Karpas-422 (cell line): ENCODE measurements around the gene PPFIA1. TPM values are rescaled to one million over a fixed set of nuclear protein-coding genes. Genes with fewer than 3 reads are reported as not detected.
"Not testable (repeated sequence)": the region's sequence is repeated elsewhere in the genome, so short reads cannot be mapped to it uniquely, and the experiment has no call there.

Experiments
- DNase-seq: peaks from one replicate; pipeline ENCODE4 v3.0.0-alpha.2; 2015
- H2AFZ ChIP-seq: fragments of 200-600 bp; sonication (generic); 2 replicates; pipeline ENCODE4 v1.6.1; 2014; ENCODE audit warnings: antibody characterized with exemption, low read length, mixed read lengths
- H3K27ac ChIP-seq: fragments of 200-600 bp; sonication (generic); 2 replicates; pipeline ENCODE4 v1.5.1; 2014; ENCODE audit warnings: mild to moderate bottlenecking, low read length, moderate library complexity
- H3K27me3 ChIP-seq: fragments of 200-600 bp; sonication (generic); 2 replicates; pipeline ENCODE4 v1.6.1; 2014; ENCODE audit warnings: low read length, mixed read lengths
- H3K36me3 ChIP-seq: fragments of 200-600 bp; sonication (generic); 2 replicates; pipeline ENCODE4 v1.6.1; 2014; ENCODE audit warnings: low read length, mixed read lengths; ENCODE audit not compliant: insufficient read depth
- H3K4me1 ChIP-seq: fragments of 200-600 bp; sonication (generic); 2 replicates; pipeline ENCODE4 v1.6.1; 2014; ENCODE audit warnings: mild to moderate bottlenecking, low read length, mixed read lengths
- H3K4me2 ChIP-seq: fragments of 200-600 bp; sonication (generic); 2 replicates; pipeline ENCODE4 v1.6.1; 2014; ENCODE audit warnings: low read length, low read depth, mild to moderate bottlenecking; ENCODE audit not compliant: poor library complexity, severe bottlenecking
- H3K4me3 ChIP-seq: fragments of 200-600 bp; sonication (generic); 2 replicates; pipeline ENCODE4 v1.5.1; 2014; ENCODE audit warnings: mild to moderate bottlenecking, antibody characterized with exemption, low read length, mixed read lengths
- H3K79me2 ChIP-seq: fragments of 200-600 bp; sonication (generic); 2 replicates; pipeline ENCODE4 v1.6.1; 2014; ENCODE audit warnings: mild to moderate bottlenecking, low read length, mixed read lengths
- H3K9ac ChIP-seq: fragments of 200-600 bp; sonication (generic); 2 replicates; pipeline ENCODE4 v1.6.0; 2014; ENCODE audit warnings: low read length
- H3K9me2 ChIP-seq: fragments of 200-600 bp; sonication (generic), shearing (Covaris generic); replicated peaks from 2 replicates; pipeline ENCODE4 v1.6.0; 2014; ENCODE audit warnings: mild to moderate bottlenecking, low read length, moderate library complexity; ENCODE audit not compliant: insufficient read depth
- H3K9me3 ChIP-seq: fragments of 300-700, 200-600 bp; sonication (generic); 2 replicates; pipeline ENCODE4 v1.6.1; 2014; ENCODE audit warnings: low read length, mixed read lengths
- H4K20me1 ChIP-seq: fragments of 200-600 bp; sonication (generic); 2 replicates; pipeline ENCODE4 v1.6.1; 2014; ENCODE audit warnings: mild to moderate bottlenecking, antibody characterized with exemption, low read length, low read depth; ENCODE audit not compliant: insufficient read depth
- total RNA-seq: library from RNA; depleted of rRNA; stranded (reverse); fragments of >200 nt; shearing (Covaris generic); gene quantifications from 2 replicates; pipeline ENCODE4 v1.2.3, GENCODE V29; 2014; ENCODE audit warnings: low replicate concordance

Gene PPFIA1
- total RNA-seq, 1 experiment from 2014 or later, result 24.6 TPM

GRCh38 chr11:70407814-70408213, 137.3 kb downstream of the PPFIA1 start:
- Histone ChIP-seq H3K4me2 (no peak overlapping the region), H3K27ac (no peak overlapping the region), H2AFZ (no peak overlapping the region), H3K36me3 (peaks cover 44% of the 10 kb centered on the region), H4K20me1 (peaks cover 30% of the 10 kb centered on the region), H3K9ac (no peak overlapping the region), H3K9me3 (no peaks in the 10 kb centered on the region), H3K4me1 (peaks cover 1% of the 10 kb centered on the region), H3K9me2 (no peaks in the 10 kb centered on the region), H3K79me2 (peaks cover 48% of the 10 kb centered on the region), H3K4me3 (no peak overlapping the region), H3K27me3 (no peaks in the 10 kb centered on the region)
- DNase-seq, result no peak

GRCh38 chr11:70408326-70408725, 137.8 kb downstream of the PPFIA1 start:
- not testable (repeated sequence) for H3K9me3 ChIP-seq, H3K9ac ChIP-seq, H3K4me1 ChIP-seq, H3K27me3 ChIP-seq, H3K27ac ChIP-seq, H3K4me2 ChIP-seq, H3K4me3 ChIP-seq, DNase-seq, H3K9me2 ChIP-seq, H2AFZ ChIP-seq
- Histone ChIP-seq H3K36me3 (peaks cover 44% of the 10 kb centered on the region), H4K20me1 (peaks cover 32% of the 10 kb centered on the region; the same call in 1 of the 2 replicates), H3K79me2 (peaks cover 43% of the 10 kb centered on the region)

DNA sequence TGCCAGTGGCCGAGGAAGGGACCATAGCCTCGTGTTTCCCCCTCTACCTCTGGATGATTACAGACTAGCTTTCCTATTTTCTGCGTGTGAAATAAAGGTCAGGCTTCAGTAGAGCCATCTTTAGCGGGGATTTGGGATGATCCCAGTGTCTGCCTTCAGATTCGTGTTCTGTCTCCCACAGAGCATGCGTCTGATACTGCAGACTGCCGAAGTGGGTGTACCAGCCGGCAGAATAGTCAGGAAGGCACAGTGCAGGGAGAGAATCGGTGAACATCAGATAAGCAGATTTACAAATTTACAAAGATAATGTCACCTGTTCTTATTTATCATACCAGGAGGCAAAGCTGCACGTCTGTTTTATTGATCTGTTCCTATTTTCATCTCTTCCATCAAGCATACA, 138.9 kb downstream of the PPFIA1 start:
- no peak overlapping the region for H3K4me2 ChIP-seq
- H3K4me3 ChIP-seq, result no peak overlapping the region
- peaks cover 21% of the 10 kb centered on the region; the same call in 1 of the 2 replicates for H4K20me1 ChIP-seq
- H2AFZ ChIP-seq, result no peak overlapping the region
- H3K9ac ChIP-seq, result no peak overlapping the region
- H3K79me2 ChIP-seq, result peaks cover 32% of the 10 kb centered on the region
- DNase-seq, result no peak
- no peaks in the 10 kb centered on the region for H3K9me3 ChIP-seq
- H3K36me3 ChIP-seq, result peaks cover 47% of the 10 kb centered on the region
- no peaks in the 10 kb centered on the region for H3K9me2 ChIP-seq
- no peaks in the 10 kb centered on the region for H3K27me3 ChIP-seq
- no peak overlapping the region for H3K27ac ChIP-seq
- no peaks in the 10 kb centered on the region for H3K4me1 ChIP-seq

- no peak for DNase-seq
- Histone ChIP-seq H3K27me3 (no peaks in the 10 kb centered on the region), H3K4me2 (no peak overlapping the region), H3K27ac (no peak overlapping the region), H2AFZ (no peak overlapping the region), H3K9me3 (no peaks in the 10 kb centered on the region), H3K4me1 (no peaks in the 10 kb centered on the region), H3K4me3 (no peak overlapping the region), H3K9me2 (no peaks in the 10 kb centered on the region), H3K9ac (no peak overlapping the region), H3K79me2 (peaks cover 28% of the 10 kb centered on the region), H3K36me3 (peaks cover 48% of the 10 kb centered on the region), H4K20me1 (peaks cover 21% of the 10 kb centered on the region; the same call in 1 of the 2 replicates)
These were observed 139.4 kb downstream of the PPFIA1 start for GRCh38 chr11:70409871-70410270.

GRCh38 chr11:70410276-70411205, 140.1 kb downstream of the PPFIA1 start:
- peaks cover 19% of the 10 kb centered on the region; the same call in 1 of the 2 replicates for H4K20me1 ChIP-seq
- H3K27ac ChIP-seq, result no peak overlapping the region

DNA sequence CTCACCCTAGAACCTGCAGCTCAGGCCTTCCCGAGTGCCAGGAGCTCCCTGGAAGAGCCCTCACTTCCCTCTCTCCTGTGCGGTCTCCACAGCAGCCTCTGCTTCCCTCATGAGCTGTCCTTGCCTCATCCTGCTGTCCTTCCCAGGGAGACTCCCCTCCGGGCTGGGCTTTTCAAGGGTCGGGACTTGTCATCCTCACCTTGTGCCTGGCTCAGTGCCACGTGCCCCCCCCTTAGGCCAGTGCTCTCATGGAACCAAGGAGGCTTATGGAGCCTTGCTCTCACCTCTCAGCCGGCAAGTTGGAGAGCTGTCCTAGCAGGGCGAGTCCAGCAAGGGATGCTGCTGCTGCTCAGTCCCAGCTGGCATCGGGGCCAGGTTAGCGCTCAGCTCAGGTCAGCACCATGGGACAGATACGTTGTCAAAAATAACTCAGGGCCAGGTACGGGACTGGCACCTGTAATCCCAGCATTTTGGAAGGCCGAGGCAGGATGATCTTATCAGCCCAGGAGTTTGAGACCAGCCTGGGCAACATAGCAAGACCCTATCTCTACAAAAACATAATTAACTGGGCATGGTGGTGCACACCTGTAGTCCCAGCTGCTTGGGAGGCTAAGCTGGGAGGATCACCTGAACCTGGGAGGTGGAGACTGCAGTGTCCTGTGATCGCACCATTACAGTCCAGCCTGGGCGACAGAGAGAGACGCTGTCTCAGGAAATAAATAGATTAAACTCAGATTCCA, 141.4 kb downstream of the PPFIA1 start:
- no peak overlapping the region for H3K9ac ChIP-seq
- peaks cover 40% of the 10 kb centered on the region for H3K36me3 ChIP-seq
- no peaks in the 10 kb centered on the region for H3K9me2 ChIP-seq
- H3K4me2 ChIP-seq, result no peak overlapping the region
- no peaks in the 10 kb centered on the region for H3K9me3 ChIP-seq
- H4K20me1 ChIP-seq, result peaks cover 18% of the 10 kb centered on the region; the same call in 1 of the 2 replicates
- no peaks in the 10 kb centered on the region for H3K27me3 ChIP-seq
- no peak overlapping the region for H2AFZ ChIP-seq
- no peak for DNase-seq
- H3K79me2 ChIP-seq, result peaks cover 11% of the 10 kb centered on the region; the same call in 1 of the 2 replicates
- H3K4me1 ChIP-seq, result no peaks in the 10 kb centered on the region
- no peak overlapping the region for H3K27ac ChIP-seq
- H3K4me3 ChIP-seq, result no peak overlapping the region

More at GRCh38 chr11:70410276-70411205, 140.1 kb downstream of the PPFIA1 start:
- H3K27me3 ChIP-seq, result no peaks in the 10 kb centered on the region
- no peak overlapping the region for H2AFZ ChIP-seq
- no peaks in the 10 kb centered on the region for H3K9me2 ChIP-seq
- no peak overlapping the region for H3K4me3 ChIP-seq
- no peak overlapping the region for H3K9ac ChIP-seq
- peaks cover 21% of the 10 kb centered on the region for H3K79me2 ChIP-seq
- peaks cover 44% of the 10 kb centered on the region for H3K36me3 ChIP-seq
- H3K9me3 ChIP-seq, result no peaks in the 10 kb centered on the region
- no peaks in the 10 kb centered on the region for H3K4me1 ChIP-seq
- H3K4me2 ChIP-seq, result no peak overlapping the region
- DNase-seq, result no peak

GRCh38 chr11:70413151-70413550, 142.7 kb downstream of the PPFIA1 start:
- H3K27ac ChIP-seq, result no peak overlapping the region
- peaks cover 33% of the 10 kb centered on the region for H3K36me3 ChIP-seq
- H3K9ac ChIP-seq, result no peak overlapping the region
- DNase-seq, result no peak
- H3K9me2 ChIP-seq, result no peaks in the 10 kb centered on the region
- H4K20me1 ChIP-seq, result peaks cover 18% of the 10 kb centered on the region; the same call in 1 of the 2 replicates
- no peaks in the 10 kb centered on the region for H3K9me3 ChIP-seq
- peaks cover 3% of the 10 kb centered on the region; the same call in 1 of the 2 replicates for H3K79me2 ChIP-seq
- no peaks in the 10 kb centered on the region for H3K27me3 ChIP-seq
- no peak overlapping the region for H2AFZ ChIP-seq
- no peak overlapping the region for H3K4me2 ChIP-seq
- H3K4me3 ChIP-seq, result no peak overlapping the region
- H3K4me1 ChIP-seq, result no peaks in the 10 kb centered on the region
